Mesenchymal stem cell (in vitro differentiated cells and primary cell): Measurements from ENCODE around the gene KYNU.

Source experiments
- DNase-seq: peaks from one replicate; pipeline ENCODE4 v3.0.0-alpha.2; 2013
- H2AFZ ChIP-seq: one replicate; pipeline ENCODE4 v1.6.1; 2013; ENCODE audit warnings: low read depth, mild to moderate bottlenecking, control low read depth, inconsistent platforms, low read length, moderate library complexity
- H2AK5ac ChIP-seq: 2 replicates; pipeline ENCODE4 v1.6.1; 2013; ENCODE audit warnings: low read length, moderate library complexity, mild to moderate bottlenecking, inconsistent platforms; ENCODE audit not compliant: severe bottlenecking
- H2BK120ac ChIP-seq: one replicate; pipeline ENCODE4 v1.6.1; 2013; ENCODE audit warnings: low read depth, mild to moderate bottlenecking, inconsistent platforms, low read length, moderate library complexity
- H2BK12ac ChIP-seq, 2 experiments: one replicate each; pipeline ENCODE4 v1.6.1; 2013; ENCODE audit warnings: inconsistent platforms in 2 of 2, low read length in 2 of 2, mild to moderate bottlenecking in 2 of 2, moderate library complexity in 2 of 2, control low read depth in 1 of 2
- H2BK15ac ChIP-seq: one replicate; pipeline ENCODE4 v1.6.1; 2013; ENCODE audit warnings: mild to moderate bottlenecking, low read depth, inconsistent platforms; ENCODE audit not compliant: poor library complexity, severe bottlenecking
- H2BK5ac ChIP-seq: 2 replicates; pipeline ENCODE4 v1.6.1; 2013; ENCODE audit warnings: low read depth, mild to moderate bottlenecking, low read length, control low read depth, inconsistent platforms; ENCODE audit not compliant: poor library complexity, severe bottlenecking
- H3K14ac ChIP-seq, 2 experiments: one replicate each; pipeline ENCODE4 v1.6.1; 2013; ENCODE audit warnings: inconsistent platforms in 2 of 2, low read length in 2 of 2, control low read depth in 1 of 2, mild to moderate bottlenecking in 1 of 2, moderate library complexity in 1 of 2
- H3K18ac ChIP-seq, 2 experiments: one replicate each; pipeline ENCODE4 v1.6.1; 2013; ENCODE audit warnings: inconsistent platforms in 2 of 2, low read length in 2 of 2, control low read depth in 1 of 2, low read depth in 1 of 2, mild to moderate bottlenecking in 1 of 2
- H3K23ac ChIP-seq, 2 experiments: one replicate each; pipeline ENCODE4 v1.6.1; 2013; ENCODE audit warnings: inconsistent platforms in 2 of 2, low read length in 2 of 2, mild to moderate bottlenecking in 2 of 2, moderate library complexity in 2 of 2, control low read depth in 1 of 2
- H3K27ac ChIP-seq: 2 replicates; pipeline ENCODE4 v1.5.1; 2013; ENCODE audit warnings: mild to moderate bottlenecking, moderate library complexity, low read length, control low read depth, inconsistent platforms; ENCODE audit not compliant: poor library complexity, severe bottlenecking
- H3K27me3 ChIP-seq, 2 experiments: 2 replicates each; pipeline versions ENCODE4 v1.6.1 to v1.7.0; 2013; ENCODE audit warnings: low read length in 2 of 2, mild to moderate bottlenecking in 2 of 2, moderate library complexity in 2 of 2, control low read depth in 1 of 2, inconsistent platforms in 1 of 2; ENCODE audit not compliant: control insufficient read depth in 1 of 2, insufficient read depth in 1 of 2
- H3K36me3 ChIP-seq, 2 experiments: 2 replicates each; pipeline versions ENCODE4 v1.6.1 to v1.7.0; 2013; ENCODE audit warnings: low read length in 2 of 2, control low read depth in 1 of 2, inconsistent platforms in 1 of 2, low read depth in 1 of 2, mild to moderate bottlenecking in 1 of 2; ENCODE audit not compliant: insufficient read depth in 2 of 2, control insufficient read depth in 1 of 2
- H3K4ac ChIP-seq, 2 experiments: one replicate each; pipeline ENCODE4 v1.6.1; 2013; ENCODE audit warnings: inconsistent platforms in 2 of 2, low read length in 2 of 2, mild to moderate bottlenecking in 2 of 2, moderate library complexity in 2 of 2, control low read depth in 1 of 2, low read depth in 1 of 2
- H3K4me1 ChIP-seq: 2 replicates; pipeline ENCODE4 v1.6.1; 2013; ENCODE audit warnings: low read depth, low read length, control low read depth; ENCODE audit not compliant: control insufficient read depth, insufficient read depth
- H3K4me2 ChIP-seq: 2 replicates; pipeline ENCODE4 v1.6.1; 2013; ENCODE audit warnings: low read length, mild to moderate bottlenecking, inconsistent platforms; ENCODE audit not compliant: poor library complexity, severe bottlenecking
- H3K4me3 ChIP-seq, 2 experiments: 2 replicates each; pipeline versions ENCODE4 v1.5.1 to v1.7.0; 2013; ENCODE audit warnings: low read length in 2 of 2, mild to moderate bottlenecking in 2 of 2, control low read depth in 1 of 2, low read depth in 1 of 2; ENCODE audit not compliant: insufficient read depth in 1 of 2
- H3K79me1 ChIP-seq: replicated peaks from 2 replicates; pipeline ENCODE4 v1.6.1; 2013; ENCODE audit warnings: mild to moderate bottlenecking, control low read depth, low read length, inconsistent platforms; ENCODE audit not compliant: poor library complexity, severe bottlenecking
- H3K9ac ChIP-seq: 2 replicates; pipeline ENCODE4 v1.7.0; 2013; ENCODE audit warnings: mild to moderate bottlenecking, low read length, moderate library complexity
- H3K9me3 ChIP-seq: 2 replicates; pipeline ENCODE4 v1.7.0; 2013; ENCODE audit warnings: mild to moderate bottlenecking, low read length; ENCODE audit not compliant: control insufficient read depth
- H4K8ac ChIP-seq: one replicate; pipeline ENCODE4 v1.6.1; 2013; ENCODE audit warnings: inconsistent platforms, mild to moderate bottlenecking, low read length, moderate library complexity
- H4K91ac ChIP-seq: one replicate; pipeline ENCODE4 v1.6.1; 2013; ENCODE audit warnings: mild to moderate bottlenecking, low read length, inconsistent platforms
- WGBS: methylation state at CpG from one replicate; pipeline ENCODE4 v1.1.7; 2013; ENCODE audit warnings: mixed read lengths; 5-methylcytosine and 5-hydroxymethylcytosine counted together

Gene KYNU

DNA sequence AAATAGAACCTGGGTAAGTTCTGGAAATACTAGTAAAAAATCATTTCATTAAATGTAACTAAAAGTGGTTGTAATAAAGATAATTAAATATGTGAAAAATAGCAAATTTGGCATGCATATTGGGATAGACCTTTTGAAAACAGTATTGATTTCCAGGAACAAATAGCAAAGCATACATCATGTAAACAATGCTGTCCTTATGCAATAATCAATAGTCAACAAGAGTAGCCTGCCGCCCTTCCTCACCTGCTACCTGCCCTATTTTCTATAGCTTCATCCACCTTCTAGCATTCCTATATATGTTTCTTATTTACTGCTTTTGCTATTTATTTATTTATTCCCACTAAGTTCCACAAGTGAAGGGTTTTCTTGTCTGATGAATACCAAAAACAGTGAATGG is 35.1 kb upstream of the KYNU start:
- H2BK12ac ChIP-seq = no peak overlapping the region
- no peak overlapping the region for H3K18ac ChIP-seq
- H3K4ac ChIP-seq = no peak overlapping the region
- no peak overlapping the region for H2BK15ac ChIP-seq
- no peak overlapping the region for H2AFZ ChIP-seq
- no peak overlapping the region for H4K8ac ChIP-seq
- WGBS = 100% methylated on average over 1 of the region's 1 CpG
- H3K4me2 ChIP-seq = no peak overlapping the region
- H2BK120ac ChIP-seq = no peak overlapping the region
- DNase-seq = no peak
- no peak overlapping the region for H3K14ac ChIP-seq
- no peak overlapping the region for H4K91ac ChIP-seq
- no peak overlapping the region for H2BK5ac ChIP-seq
- H3K4me1 ChIP-seq = no peaks in the 10 kb centered on the region
- no peak overlapping the region for H3K27ac ChIP-seq
- no peaks in the 10 kb centered on the region for H3K27me3 ChIP-seq
- H3K79me1 ChIP-seq = no peaks in the 10 kb centered on the region
- H3K36me3 ChIP-seq = no peaks in the 10 kb centered on the region
- no peaks in the 10 kb centered on the region for H3K9me3 ChIP-seq
- no peak overlapping the region for H3K4me3 ChIP-seq
- H3K9ac ChIP-seq = no peak overlapping the region
- no peak overlapping the region for H3K23ac ChIP-seq
- no peak overlapping the region for H2AK5ac ChIP-seq

DNA sequence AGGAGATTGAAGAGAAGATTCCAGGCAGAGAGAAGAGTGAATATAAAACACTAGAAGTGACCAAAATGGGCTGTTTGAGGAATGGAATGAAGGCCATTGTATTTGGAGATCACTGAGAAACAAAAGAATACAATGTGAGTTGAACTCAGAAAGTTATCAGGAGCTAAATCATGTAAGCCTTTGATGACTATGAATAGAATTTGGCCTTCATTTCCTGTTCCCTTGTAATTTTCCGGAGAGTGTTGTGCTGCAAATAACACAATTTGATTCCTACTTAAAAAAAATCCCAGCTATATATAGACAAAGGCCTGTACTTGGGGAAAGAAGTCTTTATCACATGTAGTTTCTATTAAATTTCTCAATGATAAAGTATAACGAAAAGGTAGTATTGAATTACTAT is 33.7 kb upstream of the KYNU start:
- no peak overlapping the region for H2AK5ac ChIP-seq
- no peak overlapping the region for H3K4me2 ChIP-seq
- H3K36me3 ChIP-seq = no peaks in the 10 kb centered on the region
- no peak overlapping the region for H3K9ac ChIP-seq
- no peak overlapping the region for H2BK5ac ChIP-seq
- no peak overlapping the region for H2BK12ac ChIP-seq
- H3K4ac ChIP-seq = no peak overlapping the region
- H2BK120ac ChIP-seq = no peak overlapping the region
- no CpG with 5 or more reads among the region's 2 CpGs for WGBS
- no peak overlapping the region for H4K91ac ChIP-seq
- H4K8ac ChIP-seq = no peak overlapping the region
- H3K79me1 ChIP-seq = no peaks in the 10 kb centered on the region
- no peaks in the 10 kb centered on the region for H3K4me1 ChIP-seq
- H3K9me3 ChIP-seq = no peaks in the 10 kb centered on the region
- no peak overlapping the region for H3K23ac ChIP-seq
- no peak overlapping the region for H3K27ac ChIP-seq
- H2AFZ ChIP-seq = no peak overlapping the region
- H2BK15ac ChIP-seq = no peak overlapping the region
- no peak for DNase-seq
- H3K18ac ChIP-seq = no peak overlapping the region
- no peak overlapping the region for H3K14ac ChIP-seq
- H3K4me3 ChIP-seq = no peak overlapping the region
- no peaks in the 10 kb centered on the region for H3K27me3 ChIP-seq

DNA sequence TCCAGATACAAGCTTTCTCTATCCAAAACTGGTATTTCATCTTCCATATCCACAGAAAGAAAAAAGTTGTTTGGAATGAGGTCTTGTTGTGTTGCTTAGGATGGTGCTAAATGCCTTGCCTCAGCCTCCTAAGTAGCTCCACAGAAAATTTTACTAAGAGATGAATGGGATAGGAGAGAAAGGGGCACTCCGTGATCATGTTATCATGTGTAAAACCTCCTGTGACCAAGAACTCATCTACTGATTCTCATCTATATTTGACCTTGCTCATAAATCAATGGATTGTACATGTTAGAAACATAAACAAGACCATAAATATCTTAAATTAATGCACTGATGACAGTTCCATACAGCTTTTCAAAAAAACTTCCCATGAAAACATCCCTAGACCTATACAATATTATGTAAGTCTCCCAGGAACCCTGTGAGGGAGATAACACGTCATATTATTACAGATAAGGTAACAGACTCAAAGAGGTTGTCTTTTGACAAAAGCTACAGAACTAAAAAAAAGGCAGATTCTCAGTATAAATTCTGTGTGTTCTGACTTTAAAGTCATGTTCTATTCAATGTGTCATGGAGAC is 29.3 kb upstream of the KYNU start:
- H3K4me3 ChIP-seq = no peak overlapping the region
- H3K27me3 ChIP-seq = no peaks in the 10 kb centered on the region
- no peak overlapping the region for H2AK5ac ChIP-seq
- H2BK5ac ChIP-seq = no peak overlapping the region
- no peak overlapping the region for H2BK120ac ChIP-seq
- no peaks in the 10 kb centered on the region for H3K79me1 ChIP-seq
- no peaks in the 10 kb centered on the region for H3K9me3 ChIP-seq
- no peak overlapping the region for H3K4me2 ChIP-seq
- no peak overlapping the region for H3K27ac ChIP-seq
- H2AFZ ChIP-seq = no peak overlapping the region
- no peak overlapping the region for H3K9ac ChIP-seq
- no peaks in the 10 kb centered on the region for H3K4me1 ChIP-seq
- no CpG with 5 or more reads among the region's 2 CpGs for WGBS
- no peak overlapping the region for H4K91ac ChIP-seq
- DNase-seq = no peak
- H3K4ac ChIP-seq = no peak overlapping the region
- no peak overlapping the region for H3K14ac ChIP-seq
- no peak overlapping the region for H4K8ac ChIP-seq
- no peak overlapping the region for H2BK12ac ChIP-seq
- H3K18ac ChIP-seq = no peak overlapping the region
- H2BK15ac ChIP-seq = no peak overlapping the region
- no peak overlapping the region for H3K23ac ChIP-seq
- H3K36me3 ChIP-seq = no peaks in the 10 kb centered on the region

DNA sequence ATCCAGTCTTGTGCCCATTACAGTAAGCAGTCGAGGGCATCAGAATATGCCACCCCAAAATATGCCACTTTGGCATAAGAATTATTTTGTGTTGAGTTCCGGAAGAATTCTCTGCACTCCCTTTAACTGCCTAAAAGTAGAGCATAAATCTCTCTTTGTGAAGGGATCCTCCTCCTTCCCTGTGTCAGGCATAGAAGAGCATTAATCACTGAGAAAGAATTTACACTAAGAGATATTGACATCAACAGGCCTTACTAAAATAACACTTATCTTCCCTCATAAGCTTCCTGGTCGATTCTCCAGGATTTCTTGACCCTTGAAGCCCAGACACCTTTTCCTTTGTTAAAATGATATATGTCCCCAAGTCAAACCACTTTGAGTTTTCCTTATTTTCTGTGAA is 27.6 kb upstream of the KYNU start:
- 52% methylated on average over 3 of the region's 3 CpGs for WGBS
- Histone ChIP-seq H2BK5ac (no peak overlapping the region), H3K27ac (no peak overlapping the region), H4K91ac (no peak overlapping the region), H2AFZ (no peak overlapping the region), H3K4me3 (no peak overlapping the region), H2AK5ac (no peak overlapping the region), H4K8ac (no peak overlapping the region), H3K4me1 (no peaks in the 10 kb centered on the region), H3K36me3 (no peaks in the 10 kb centered on the region), H2BK120ac (no peak overlapping the region), H3K9ac (no peak overlapping the region), H3K79me1 (no peaks in the 10 kb centered on the region), H3K4ac (no peak overlapping the region), H3K14ac (no peak overlapping the region), H3K4me2 (no peak overlapping the region), H3K23ac (no peak overlapping the region), H3K18ac (no peak overlapping the region), H3K27me3 (no peaks in the 10 kb centered on the region), H2BK12ac (no peak overlapping the region), H2BK15ac (no peak overlapping the region), H3K9me3 (no peaks in the 10 kb centered on the region)
- no peak for DNase-seq
